ENCODE measurements around the gene KRTCAP3. TPM values are rescaled to one million over a fixed set of nuclear protein-coding genes. Genes with fewer than 3 reads are reported as not detected.
"Not testable (repeated sequence)": the region's sequence is repeated elsewhere in the genome, so short reads cannot be mapped to it uniquely, and the experiment has no call there.

Gene KRTCAP3
- total and polyA plus RNA-seq, 2 donors (not counting 1 experiment from before 2014, with no cell fraction given), result 0.22 to 0.33 TPM

DNA sequence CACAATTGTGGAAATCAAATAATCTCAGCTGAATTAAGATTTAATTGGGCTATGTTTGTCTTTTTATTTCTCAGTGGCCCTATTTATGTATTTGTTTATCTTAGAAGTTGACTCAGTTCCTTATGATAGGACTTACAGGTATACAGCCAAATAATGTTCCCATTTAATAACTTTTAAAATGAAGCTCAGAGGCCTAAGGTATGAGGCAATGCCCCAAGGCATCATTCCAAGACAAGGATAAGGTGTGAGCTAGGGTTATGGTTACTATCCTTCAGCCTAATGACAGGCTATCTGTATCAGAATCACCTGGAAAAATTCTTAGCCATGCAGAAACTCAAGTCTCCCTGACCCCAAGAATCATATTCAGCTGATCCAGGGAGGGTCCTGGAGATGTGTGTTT lies 21.2 kb upstream of the KRTCAP3 start:
- Histone ChIP-seq H3K4me2 (ENCODE audit: extremely low read depth, insufficient read depth, low read length) (no peak overlapping the region), H3K79me2 (ENCODE audit: control insufficient read depth, insufficient read depth, low read length) (no peaks in the 10 kb centered on the region), H3K36me3 (ENCODE audit: control insufficient read depth, insufficient read depth, low read length) (no peaks in the 10 kb centered on the region), H3K9me3 (ENCODE audit: control insufficient read depth, insufficient read depth, low read depth, low read length) (no peaks in the 10 kb centered on the region), H3K27ac (ENCODE audit: insufficient read depth, low read length) (no peak overlapping the region), H3K9ac (ENCODE audit: insufficient read depth, low read length) (no peak overlapping the region), H2AFZ (ENCODE audit: low read length) (no peak overlapping the region), H3K4me3 (replicated peaks in 1 of 4; ENCODE audit: control extremely low read depth in 1 of 4, insufficient read depth in 1 of 4, low read depth in 3 of 4, low read length in 4 of 4) (no peak overlapping the region), H4K20me1 (ENCODE audit: control insufficient read depth, extremely low read depth, insufficient read depth, low read length) (no peaks in the 10 kb centered on the region), H3K27me3 (ENCODE audit: control insufficient read depth, insufficient read depth, low read length) (no peaks in the 10 kb centered on the region), H3K4me1 (ENCODE audit: control insufficient read depth, extremely low read depth, insufficient read depth, low read length) (no peaks in the 10 kb centered on the region)
- no peak for DNase-seq (ENCODE audit: low read depth in 2 of 2)
- TF ChIP-seq CTCF (conservative IDR thresholded peaks at IDR 0.05 in 1 of 2, IDR thresholded peaks at IDR 0.05 in 1 of 2; ENCODE audit: low read depth in 1 of 2, low read length in 2 of 2) (no peak), EZH2 (IDR thresholded peaks at IDR 0.05; ENCODE audit: low read length, missing control alignments) (no peak)

- no peak overlapping the region for H3K27ac ChIP-seq (ENCODE audit: insufficient read depth, low read length)
- H3K4me1 ChIP-seq (ENCODE audit: control insufficient read depth, extremely low read depth, insufficient read depth, low read length), result no peaks in the 10 kb centered on the region
- no peak overlapping the region for H3K4me2 ChIP-seq (ENCODE audit: extremely low read depth, insufficient read depth, low read length)
- H3K79me2 ChIP-seq (ENCODE audit: control insufficient read depth, insufficient read depth, low read length), result no peaks in the 10 kb centered on the region
- no peak for DNase-seq (ENCODE audit: low read depth in 2 of 2)
- H3K36me3 ChIP-seq (ENCODE audit: control insufficient read depth, insufficient read depth, low read length), result no peaks in the 10 kb centered on the region
- H4K20me1 ChIP-seq (ENCODE audit: control insufficient read depth, extremely low read depth, insufficient read depth, low read length), result no peaks in the 10 kb centered on the region
- no peak overlapping the region for H2AFZ ChIP-seq (ENCODE audit: low read length)
- H3K27me3 ChIP-seq (ENCODE audit: control insufficient read depth, insufficient read depth, low read length), result no peaks in the 10 kb centered on the region
- TF ChIP-seq CTCF (conservative IDR thresholded peaks at IDR 0.05 in 1 of 2, IDR thresholded peaks at IDR 0.05 in 1 of 2; ENCODE audit: low read depth in 1 of 2, low read length in 2 of 2) (no peak), EZH2 (IDR thresholded peaks at IDR 0.05; ENCODE audit: low read length, missing control alignments) (no peak)
- H3K4me3 ChIP-seq (replicated peaks in 1 of 4; ENCODE audit: control extremely low read depth in 1 of 4, insufficient read depth in 1 of 4, low read depth in 3 of 4, low read length in 4 of 4), result no peak overlapping the region
- H3K9me3 ChIP-seq (ENCODE audit: control insufficient read depth, insufficient read depth, low read depth, low read length), result no peaks in the 10 kb centered on the region
- H3K9ac ChIP-seq (ENCODE audit: insufficient read depth, low read length), result no peak overlapping the region
Measured at GRCh38 chr2:27421660-27422250, 20.4 kb upstream of the KRTCAP3 start.

DNA sequence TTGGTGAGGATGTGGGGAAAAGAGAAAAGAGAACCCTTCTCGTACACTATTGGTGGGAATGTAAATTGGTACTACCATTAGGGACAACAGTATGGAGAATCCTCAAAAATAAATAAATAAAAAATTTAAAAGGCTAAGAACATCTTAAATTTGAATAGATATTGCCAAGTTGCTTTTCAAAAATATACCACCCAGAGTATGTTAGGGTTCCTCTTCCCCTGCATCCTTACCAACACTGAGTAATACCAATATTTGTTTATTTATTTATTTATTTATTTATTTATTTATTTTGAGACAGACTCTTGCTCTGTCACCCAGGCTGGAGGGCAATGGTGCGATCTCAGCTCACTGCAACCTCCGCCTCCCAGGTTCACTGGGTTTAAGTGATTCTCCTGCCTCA lies 19.2 kb upstream of the KRTCAP3 start:
- no peak overlapping the region for H3K27ac ChIP-seq (ENCODE audit: insufficient read depth, low read length)
- no peaks in the 10 kb centered on the region for H3K4me1 ChIP-seq (ENCODE audit: control insufficient read depth, extremely low read depth, insufficient read depth, low read length)
- no peak for DNase-seq (ENCODE audit: low read depth in 2 of 2)
- H3K36me3 ChIP-seq (ENCODE audit: control insufficient read depth, insufficient read depth, low read length), result no peaks in the 10 kb centered on the region
- no peaks in the 10 kb centered on the region for H3K27me3 ChIP-seq (ENCODE audit: control insufficient read depth, insufficient read depth, low read length)
- H3K4me2 ChIP-seq (ENCODE audit: extremely low read depth, insufficient read depth, low read length), result no peak overlapping the region
- H3K79me2 ChIP-seq (ENCODE audit: control insufficient read depth, insufficient read depth, low read length), result no peaks in the 10 kb centered on the region
- H2AFZ ChIP-seq (ENCODE audit: low read length), result no peak overlapping the region
- H3K4me3 ChIP-seq (replicated peaks in 1 of 4; ENCODE audit: control extremely low read depth in 1 of 4, insufficient read depth in 1 of 4, low read depth in 3 of 4, low read length in 4 of 4), result no peak overlapping the region
- no peaks in the 10 kb centered on the region for H3K9me3 ChIP-seq (ENCODE audit: control insufficient read depth, insufficient read depth, low read depth, low read length)
- no peak overlapping the region for H3K9ac ChIP-seq (ENCODE audit: insufficient read depth, low read length)
- TF ChIP-seq CTCF (conservative IDR thresholded peaks at IDR 0.05 in 1 of 2, IDR thresholded peaks at IDR 0.05 in 1 of 2; ENCODE audit: low read depth in 1 of 2, low read length in 2 of 2) (no peak), EZH2 (IDR thresholded peaks at IDR 0.05; ENCODE audit: low read length, missing control alignments) (no peak)
- H4K20me1 ChIP-seq (ENCODE audit: control insufficient read depth, extremely low read depth, insufficient read depth, low read length), result no peaks in the 10 kb centered on the region

- H3K36me3 ChIP-seq (ENCODE audit: control insufficient read depth, insufficient read depth, low read length); DNase-seq (ENCODE audit: low read depth in 2 of 2); H3K9ac ChIP-seq (ENCODE audit: insufficient read depth, low read length); H3K4me2 ChIP-seq (ENCODE audit: extremely low read depth, insufficient read depth, low read length); H3K27ac ChIP-seq (ENCODE audit: insufficient read depth, low read length); H3K27me3 ChIP-seq (ENCODE audit: control insufficient read depth, insufficient read depth, low read length); H3K9me3 ChIP-seq (ENCODE audit: control insufficient read depth, insufficient read depth, low read depth, low read length); H3K4me3 ChIP-seq (replicated peaks in 1 of 4; ENCODE audit: control extremely low read depth in 1 of 4, insufficient read depth in 1 of 4, low read depth in 3 of 4, low read length in 4 of 4); H3K4me1 ChIP-seq (ENCODE audit: control insufficient read depth, extremely low read depth, insufficient read depth, low read length); H2AFZ ChIP-seq (ENCODE audit: low read length); H4K20me1 ChIP-seq (ENCODE audit: control insufficient read depth, extremely low read depth, insufficient read depth, low read length): not testable (repeated sequence)
- H3K79me2 ChIP-seq (ENCODE audit: control insufficient read depth, insufficient read depth, low read length), result peaks cover 10% of the 10 kb centered on the region
Measured at GRCh38 chr2:27425039-27425438, 17.1 kb upstream of the KRTCAP3 start.

Measured in fibroblast of lung (primary cell).